HG03097 (cell line): ENCODE data around the gene DENND2A.
"Not testable (repeated sequence)": the region's sequence is repeated elsewhere in the genome, so short reads cannot be mapped to it uniquely, and the experiment has no call there.

Experiments
- ATAC-seq: cut with Tn5 transposase; IDR thresholded peaks from one replicate; pipeline ENCODE4 v1.9.1; 2021; ENCODE audit not compliant: unreplicated experiment, low FRiP score

Gene DENND2A, protein sequence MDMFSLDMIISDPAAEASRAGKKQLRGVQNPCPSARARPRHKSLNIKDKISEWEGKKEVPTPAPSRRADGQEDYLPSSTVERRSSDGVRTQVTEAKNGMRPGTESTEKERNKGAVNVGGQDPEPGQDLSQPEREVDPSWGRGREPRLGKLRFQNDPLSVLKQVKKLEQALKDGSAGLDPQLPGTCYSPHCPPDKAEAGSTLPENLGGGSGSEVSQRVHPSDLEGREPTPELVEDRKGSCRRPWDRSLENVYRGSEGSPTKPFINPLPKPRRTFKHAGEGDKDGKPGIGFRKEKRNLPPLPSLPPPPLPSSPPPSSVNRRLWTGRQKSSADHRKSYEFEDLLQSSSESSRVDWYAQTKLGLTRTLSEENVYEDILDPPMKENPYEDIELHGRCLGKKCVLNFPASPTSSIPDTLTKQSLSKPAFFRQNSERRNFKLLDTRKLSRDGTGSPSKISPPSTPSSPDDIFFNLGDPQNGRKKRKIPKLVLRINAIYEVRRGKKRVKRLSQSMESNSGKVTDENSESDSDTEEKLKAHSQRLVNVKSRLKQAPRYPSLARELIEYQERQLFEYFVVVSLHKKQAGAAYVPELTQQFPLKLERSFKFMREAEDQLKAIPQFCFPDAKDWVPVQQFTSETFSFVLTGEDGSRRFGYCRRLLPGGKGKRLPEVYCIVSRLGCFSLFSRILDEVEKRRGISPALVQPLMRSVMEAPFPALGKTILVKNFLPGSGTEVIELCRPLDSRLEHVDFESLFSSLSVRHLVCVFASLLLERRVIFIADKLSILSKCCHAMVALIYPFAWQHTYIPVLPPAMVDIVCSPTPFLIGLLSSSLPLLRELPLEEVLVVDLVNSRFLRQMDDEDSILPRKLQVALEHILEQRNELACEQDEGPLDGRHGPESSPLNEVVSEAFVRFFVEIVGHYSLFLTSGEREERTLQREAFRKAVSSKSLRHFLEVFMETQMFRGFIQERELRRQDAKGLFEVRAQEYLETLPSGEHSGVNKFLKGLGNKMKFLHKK

GRCh38 chr7:140640727-140641523, at the start of gene DENND2A:
Gene DENND2A, minus strand, starts transcription at chr7:140640813. Its CDS starts 38,416 bp downstream, at chr7:140602397.
- no peak for ATAC-seq

- no peak for ATAC-seq
These were observed 48.9 kb upstream of the DENND2A start for GRCh38 chr7:140689199-140690152.

DNA sequence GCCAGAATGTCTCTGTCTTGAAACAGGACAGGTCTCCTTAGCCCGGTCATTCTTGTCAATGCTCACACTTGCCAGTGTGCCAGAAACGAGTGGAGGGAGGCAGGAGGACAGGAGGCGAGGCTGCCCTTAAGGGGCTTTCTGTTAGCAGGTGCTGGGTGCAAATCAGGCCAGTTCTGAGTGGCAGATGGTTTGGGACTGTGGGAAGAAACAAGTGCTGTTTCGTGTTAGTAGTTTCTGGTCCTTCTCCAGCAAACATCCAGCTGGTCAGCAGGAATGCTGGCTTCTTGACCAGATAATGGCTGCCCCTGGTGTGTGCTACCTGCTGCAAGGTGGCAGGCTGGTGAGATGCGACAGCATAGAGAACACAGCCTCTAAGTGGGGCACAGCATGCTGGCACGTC, 47.7 kb upstream of the DENND2A start:
- no peak for ATAC-seq

- ATAC-seq = no peak
These were observed 46.3 kb upstream of the DENND2A start for GRCh38 chr7:140686921-140687320.

DNA sequence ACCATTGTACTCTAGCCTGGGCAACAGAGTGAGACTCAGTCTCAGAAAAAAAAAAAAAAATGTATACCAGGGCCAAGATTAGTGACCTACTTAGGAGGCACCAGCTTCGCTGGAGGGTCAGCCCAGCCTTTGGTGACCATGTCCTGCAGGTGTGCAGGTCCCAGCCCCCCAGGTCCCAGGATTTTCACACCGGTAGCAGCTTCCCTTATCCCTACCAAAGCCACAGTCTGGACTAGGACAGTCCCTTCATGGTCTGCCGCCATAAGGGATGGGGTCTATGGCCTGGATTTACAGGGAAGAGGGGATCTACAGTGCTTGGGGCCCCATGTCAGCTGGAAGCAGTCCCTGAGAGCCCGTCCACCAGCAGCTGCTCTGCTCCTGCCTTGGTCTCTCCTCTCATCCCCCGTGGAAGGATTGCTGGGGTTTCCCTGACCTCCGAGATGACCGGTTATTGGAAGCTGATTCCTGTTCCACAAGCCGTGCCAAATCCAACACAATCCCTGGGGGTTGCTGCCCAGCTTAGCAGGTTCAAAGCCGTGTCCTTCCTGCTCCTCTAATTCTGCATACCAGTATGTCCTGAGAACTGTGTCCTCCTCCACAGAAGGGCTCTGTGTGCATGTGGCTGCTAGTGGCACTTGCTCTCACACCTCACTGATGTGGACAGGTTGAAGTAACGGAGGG, 44.9 kb upstream of the DENND2A start:
- ATAC-seq = no peak

DNA sequence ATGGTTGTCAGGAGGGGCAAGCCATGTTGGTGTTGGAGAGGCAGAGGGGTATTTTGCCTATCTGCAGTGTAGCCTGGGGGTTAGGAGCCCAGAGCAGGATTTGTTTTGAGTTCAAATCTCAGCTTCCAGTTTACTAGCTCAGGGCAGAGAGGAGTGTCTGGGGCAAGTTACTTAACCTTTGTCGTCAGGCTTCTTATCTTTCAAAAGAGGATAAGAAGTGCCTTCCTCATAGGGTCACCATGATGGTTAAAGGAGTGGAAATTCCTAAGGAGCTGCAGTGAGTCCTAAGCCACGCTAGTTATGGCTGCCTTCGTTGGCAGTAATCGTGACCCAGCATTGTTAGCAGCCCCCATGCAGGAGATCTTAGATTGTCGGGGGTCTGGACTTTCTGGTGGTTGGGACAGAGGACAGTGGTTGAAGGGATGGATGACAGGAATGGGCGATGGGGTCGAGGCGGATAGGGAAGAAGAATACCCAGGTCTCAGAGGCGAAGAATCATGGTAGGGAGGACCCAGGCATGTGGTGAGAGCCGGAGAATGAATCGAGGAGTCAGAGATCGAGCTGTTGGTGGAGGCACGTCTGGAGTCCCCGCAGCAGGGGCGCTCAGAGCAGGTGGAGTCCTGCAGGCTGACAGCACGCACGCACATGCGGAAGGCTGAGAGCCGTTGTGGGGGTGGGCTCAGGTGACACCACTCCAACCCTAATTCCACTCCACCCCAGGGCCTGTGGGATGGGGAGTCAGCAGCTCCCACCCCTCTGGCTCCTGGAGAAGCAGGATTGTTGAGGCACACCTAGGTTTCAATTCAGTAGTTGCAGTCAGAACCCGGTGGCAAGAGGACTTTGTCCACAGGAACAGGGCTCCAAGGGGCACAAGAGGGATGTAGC, 43.7 kb upstream of the DENND2A start:
- no peak for ATAC-seq

DNA sequence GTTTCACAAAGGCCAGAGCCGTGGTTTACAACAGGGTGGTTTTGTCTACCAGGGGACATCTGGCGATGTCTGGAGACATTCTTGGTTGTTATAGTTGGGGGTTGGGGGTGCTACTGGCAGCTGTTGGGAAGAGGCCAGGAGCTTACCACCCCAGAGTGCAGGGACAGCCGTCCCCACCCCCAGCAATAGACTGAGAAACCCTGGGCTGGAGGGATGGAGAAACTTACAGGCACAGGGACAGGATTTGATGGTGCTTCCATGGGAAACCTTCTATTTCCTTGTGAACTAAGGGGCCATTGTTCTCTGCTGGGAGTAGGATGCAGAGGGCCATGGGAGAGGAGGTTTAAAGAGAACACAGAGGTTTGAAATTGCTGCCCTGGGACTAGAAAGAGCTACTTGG, 43.0 kb upstream of the DENND2A start:
- no peak for ATAC-seq

DNA sequence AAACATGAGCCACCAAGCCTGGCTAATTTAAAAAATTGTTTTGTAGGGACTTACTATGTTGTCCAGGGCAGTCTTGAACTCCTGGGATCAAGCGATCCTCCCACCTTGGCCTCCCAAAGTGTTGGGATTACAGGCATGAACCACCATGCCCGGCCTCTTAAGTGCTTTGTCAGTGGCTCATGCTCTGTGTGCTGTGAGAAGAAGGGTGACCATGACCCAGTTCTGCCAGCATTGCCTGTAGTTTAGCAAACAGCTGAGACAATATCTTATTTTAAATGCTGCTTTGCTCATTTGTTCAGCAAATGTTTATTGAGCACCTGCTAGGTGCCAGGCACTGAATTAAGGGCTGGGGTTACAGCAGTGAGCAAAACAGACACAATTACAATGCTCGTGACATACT, 41.2 kb upstream of the DENND2A start:
- no peak for ATAC-seq

DNA sequence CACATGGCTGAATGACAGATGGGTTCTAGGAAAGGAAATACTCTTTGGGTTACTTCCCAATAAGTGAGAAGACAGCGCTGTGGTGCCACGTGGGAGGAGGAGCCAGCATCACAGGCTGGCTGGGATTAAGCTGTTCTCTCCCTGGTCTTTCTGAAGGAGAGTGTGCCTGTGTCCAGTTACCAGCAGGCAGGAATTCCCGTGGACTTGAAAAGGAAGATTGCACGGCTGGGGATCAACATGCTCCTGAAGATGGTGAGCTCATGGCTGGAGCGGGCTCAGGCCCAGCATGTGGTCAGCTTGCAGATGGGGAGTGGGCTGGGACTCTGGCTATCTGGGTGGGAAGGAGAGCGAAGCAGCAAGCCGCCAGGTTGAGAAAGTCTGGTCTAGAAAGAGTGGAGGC, 40.3 kb upstream of the DENND2A start:
- ATAC-seq = no peak

- no peak for ATAC-seq
These were observed 38.6 kb upstream of the DENND2A start for GRCh38 chr7:140679186-140679585.

GRCh38 chr7:140678816-140679130, 38.2 kb upstream of the DENND2A start:
- no peak for ATAC-seq

DNA sequence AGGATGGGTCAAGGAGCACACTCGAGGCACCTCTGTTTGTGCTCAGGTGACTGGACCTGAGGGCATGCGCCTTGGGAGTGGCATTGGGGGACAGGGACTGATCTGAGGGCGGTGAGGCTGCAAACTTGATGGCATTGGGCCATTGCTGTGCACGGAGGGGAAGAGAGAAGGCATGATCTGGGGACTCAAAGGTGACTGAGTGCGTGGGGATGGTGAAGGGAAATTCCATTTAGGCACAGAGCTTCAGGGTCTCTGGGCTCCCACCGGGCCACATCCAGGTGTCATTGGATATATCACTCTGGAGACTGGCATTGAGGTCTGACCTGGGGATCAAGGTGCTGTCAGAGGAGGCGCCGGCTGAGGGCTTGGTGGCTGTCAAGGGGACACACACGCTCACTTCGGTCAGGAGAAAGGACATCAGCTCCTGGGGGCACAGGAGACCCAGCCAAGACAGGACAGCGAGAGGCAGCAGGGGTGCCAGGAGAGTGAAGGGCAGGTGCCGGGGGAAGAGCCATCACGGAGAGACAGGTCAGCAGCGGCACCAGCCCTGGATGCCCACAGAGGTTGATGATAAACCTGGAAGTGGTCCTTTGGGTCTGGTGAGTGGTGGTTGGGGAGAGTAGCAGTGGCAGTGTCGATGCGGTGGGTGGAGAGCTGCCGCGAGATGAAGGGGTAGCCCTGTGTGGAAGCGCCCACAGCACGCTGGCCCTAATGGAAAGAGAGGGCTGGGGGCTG, 37.6 kb upstream of the DENND2A start:
- no peak for ATAC-seq

DNA sequence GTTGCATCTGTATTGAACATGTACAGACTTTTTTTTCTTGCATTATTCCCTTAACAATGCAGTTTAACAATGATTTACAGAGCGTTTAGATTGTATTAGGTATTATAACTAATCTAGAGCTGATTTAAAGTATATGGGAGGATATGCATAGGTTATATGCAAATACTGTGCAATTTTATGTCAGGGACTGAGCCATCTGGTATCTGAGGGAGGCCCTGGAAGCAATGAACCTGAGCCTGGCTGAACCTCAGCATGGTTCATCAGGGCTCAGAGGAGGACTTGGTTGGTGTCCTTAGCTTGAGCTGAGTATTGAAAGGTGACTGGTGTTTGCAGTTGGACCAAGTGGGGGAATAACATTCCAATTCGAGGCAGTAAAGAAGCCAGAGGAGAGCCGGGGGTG, 36.9 kb upstream of the DENND2A start:
- no peak for ATAC-seq

DNA sequence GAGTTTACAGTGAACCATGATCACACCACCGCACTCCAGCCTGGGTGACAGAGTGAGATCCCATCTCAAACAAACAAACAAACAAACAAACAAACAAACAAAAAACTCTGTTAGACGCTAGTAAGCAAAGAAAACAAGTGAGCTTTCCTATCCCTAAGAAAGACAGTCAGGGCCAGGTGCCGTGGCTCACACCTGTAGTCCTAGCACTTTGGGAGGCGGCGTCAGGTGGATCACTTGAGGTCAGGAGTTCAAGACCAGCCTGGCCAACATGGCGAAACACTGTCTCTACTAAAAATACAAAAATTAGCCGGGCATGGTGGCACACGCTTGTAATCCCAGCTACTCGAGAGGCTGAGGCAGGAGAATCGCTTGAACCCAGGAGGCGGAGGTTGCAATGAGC, 36.3 kb upstream of the DENND2A start:
- ATAC-seq = not testable (repeated sequence)

- peak; percentile 47 for ATAC-seq
These were observed 35.7 kb upstream of the DENND2A start for GRCh38 chr7:140676306-140676705.

DNA sequence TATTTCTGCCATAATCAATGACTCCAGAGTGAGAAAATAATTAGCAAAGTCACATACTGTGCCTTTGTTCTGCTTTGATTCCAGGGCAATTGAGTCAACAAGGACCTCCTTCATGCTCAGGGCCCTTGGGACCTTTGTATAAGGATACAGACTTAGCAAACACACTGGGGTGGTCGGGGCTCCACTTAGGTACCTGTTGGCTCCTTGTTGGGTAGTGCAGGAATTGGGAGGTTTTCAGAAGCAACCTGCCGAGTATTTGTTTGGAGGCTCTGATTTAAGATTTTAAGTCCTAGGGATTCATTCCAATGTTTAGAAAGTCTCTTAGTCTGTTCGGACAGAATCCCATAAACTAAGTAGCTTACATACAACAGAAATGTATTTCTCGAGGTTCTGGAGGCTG, 35.1 kb upstream of the DENND2A start:
- no peak for ATAC-seq

GRCh38 chr7:140674899-140675701, 34.5 kb upstream of the DENND2A start:
- no peak for ATAC-seq
